ENCODE measurements around the gene IFFO2.

Gene IFFO2

DNA sequence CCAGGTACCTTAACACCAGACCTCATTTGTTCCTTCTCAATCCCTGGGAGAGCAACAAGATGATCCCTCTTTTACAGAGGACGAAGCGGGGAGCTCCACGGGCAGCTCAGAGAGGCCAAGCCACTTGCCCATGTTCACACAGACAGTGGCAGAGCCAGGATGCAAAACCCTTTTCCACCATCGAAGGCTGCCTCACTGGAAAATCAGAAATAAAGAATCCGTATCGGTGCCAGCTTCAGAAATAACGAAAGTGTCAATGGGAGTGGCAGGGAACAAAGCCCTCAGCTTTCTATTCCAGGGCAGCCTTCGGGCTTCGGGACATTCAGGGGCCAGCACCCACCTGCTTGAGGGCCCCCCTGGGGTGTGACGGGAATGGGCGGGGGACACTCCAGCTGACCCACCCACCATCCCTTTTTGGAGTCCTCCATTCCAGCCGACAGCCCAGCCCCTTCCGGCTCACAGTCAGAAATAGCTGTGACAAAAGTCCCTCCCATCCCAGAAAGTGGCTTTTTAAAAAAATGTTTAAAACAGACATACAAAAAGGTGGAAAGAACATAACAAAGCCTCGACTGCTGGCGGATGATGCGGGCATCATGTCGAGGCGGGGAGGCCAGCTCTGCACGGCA, 6.0 kb downstream of the IFFO2 start:
- no peak for DNase-seq (ENCODE audit: low read depth)

DNA sequence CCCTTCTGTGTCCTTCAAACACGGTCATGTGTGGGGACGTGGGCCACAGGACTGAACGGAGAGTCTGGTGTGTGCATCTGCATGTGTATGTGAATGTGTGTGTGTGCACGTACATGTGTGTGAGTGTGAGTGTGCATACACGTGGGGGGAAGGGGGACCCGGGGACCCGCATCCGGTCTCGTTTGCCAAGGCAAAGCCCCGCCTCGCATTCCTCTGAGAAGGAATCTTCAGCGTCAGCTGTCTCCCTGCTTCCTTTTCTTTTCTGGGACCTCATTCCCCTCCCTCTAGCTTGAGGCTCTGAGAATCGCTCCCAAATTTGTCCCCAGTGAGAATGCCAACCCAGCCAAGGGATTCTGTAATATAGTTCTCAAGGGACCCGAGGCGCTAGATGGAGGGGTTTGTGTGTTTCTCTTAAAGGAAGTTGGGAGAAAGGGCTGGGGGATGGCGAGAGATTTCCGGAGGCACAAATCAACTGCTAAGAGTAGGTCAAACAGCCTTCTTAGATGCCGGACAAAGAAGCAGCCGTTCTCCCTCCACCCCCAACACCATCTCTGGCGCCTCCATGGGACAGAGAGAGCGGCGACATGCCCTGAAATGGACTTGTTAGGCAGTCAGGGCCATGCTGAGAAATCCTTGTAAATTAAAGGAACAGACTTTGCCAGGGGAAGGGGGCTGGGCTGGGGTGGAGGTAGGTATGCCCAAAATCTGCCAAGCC, 6.6 kb downstream of the IFFO2 start:
- DNase-seq (ENCODE audit: low read depth), result no peak

DNA sequence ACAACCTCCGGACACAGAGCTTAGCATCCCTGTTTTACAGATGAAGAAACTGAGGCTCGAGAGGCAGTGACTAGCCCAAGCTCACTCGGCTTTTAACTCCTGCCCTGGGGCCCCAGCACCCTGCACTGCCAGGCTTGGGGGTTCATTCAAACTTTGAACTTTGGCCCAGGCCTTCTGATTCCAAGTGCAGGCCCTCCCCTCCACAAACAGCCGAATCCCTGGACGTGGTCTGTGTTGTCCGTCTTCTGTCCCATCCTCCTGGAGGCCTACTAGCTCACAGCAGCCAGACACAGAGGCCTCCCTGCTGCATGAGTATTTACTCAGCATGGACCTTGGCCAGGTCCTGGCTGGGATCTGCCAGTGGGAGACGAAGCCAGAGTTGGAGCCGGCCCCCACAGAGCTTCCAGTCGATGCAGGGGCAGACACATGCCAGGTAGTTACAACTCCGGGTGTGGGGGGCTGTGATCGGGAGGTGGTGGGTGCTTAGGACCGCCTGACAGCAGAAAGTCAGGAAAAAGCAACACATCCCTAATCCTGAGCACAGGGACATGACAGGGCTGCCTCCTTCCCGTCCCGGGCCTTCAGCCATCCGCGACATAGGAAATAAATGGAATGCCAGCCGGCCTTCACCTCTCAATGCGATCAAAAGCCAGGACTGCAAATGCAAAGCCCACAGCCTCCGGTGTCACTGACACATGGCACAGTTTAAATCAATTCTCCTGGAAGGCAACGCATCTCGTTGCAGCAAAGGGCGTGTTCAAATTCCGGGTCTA, 7.4 kb downstream of the IFFO2 start:
- DNase-seq (ENCODE audit: low read depth), result peak; percentile 57

DNA sequence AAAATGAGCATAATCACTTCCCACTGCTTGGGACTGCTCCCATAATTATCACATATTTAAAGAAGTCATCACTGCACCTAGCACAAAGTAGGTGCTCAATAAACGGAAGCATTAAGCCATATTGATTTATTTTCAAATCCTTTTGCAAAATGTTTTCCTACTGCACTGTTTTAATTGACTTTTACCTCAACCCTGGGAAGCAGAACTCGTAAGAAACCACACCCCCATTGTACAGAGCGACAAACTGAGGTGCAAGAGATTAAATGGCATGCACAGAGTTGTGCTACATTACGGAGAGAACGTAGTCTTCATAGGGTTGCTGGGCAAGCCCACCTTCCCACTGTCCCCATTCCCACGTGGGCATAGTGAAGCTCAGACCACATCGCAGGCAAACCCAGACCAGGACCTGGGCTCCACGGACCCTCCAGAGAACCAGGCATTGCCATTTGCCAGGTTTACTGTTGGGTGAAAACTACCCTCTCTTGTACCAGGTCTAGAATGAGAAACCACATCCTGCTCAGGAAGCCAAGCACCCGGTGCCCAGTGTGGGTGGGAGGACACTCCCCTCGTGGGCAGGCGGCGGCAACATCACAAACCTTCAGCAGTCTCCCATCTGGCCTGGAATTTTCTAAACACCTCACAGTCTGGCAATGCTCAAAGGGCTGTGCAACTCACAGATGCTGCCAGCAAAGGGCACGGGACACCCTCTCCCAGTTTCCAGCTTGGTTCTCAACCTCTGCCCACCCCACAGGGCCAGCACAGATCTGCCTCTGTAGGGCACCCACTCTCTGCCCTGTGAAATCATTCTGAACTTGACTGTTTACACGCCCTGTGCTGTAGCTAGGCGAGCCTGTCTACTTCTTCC, 8.2 kb downstream of the IFFO2 start:
- DNase-seq (ENCODE audit: low read depth), result no peak

DNA sequence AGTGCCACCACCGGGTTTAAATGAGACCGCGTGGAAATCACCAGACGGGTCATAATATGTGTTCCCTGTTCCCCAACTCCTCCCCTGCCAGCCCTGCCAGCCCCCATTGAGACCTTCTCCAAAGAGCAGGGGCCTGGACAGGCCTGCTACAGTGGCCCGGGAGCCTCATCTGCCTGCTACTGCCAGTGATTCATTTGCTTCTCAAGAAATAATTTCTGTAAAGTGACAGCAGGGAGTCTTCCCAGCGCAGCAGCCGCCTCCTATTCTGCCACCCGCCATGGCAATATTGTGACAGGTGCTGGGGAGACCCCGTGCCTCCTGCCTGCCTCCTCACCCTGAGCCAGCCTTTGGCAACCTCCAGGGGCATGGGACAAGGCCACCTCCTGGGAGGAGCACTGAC, 8.9 kb downstream of the IFFO2 start:
- no peak for DNase-seq (ENCODE audit: low read depth)

DNA sequence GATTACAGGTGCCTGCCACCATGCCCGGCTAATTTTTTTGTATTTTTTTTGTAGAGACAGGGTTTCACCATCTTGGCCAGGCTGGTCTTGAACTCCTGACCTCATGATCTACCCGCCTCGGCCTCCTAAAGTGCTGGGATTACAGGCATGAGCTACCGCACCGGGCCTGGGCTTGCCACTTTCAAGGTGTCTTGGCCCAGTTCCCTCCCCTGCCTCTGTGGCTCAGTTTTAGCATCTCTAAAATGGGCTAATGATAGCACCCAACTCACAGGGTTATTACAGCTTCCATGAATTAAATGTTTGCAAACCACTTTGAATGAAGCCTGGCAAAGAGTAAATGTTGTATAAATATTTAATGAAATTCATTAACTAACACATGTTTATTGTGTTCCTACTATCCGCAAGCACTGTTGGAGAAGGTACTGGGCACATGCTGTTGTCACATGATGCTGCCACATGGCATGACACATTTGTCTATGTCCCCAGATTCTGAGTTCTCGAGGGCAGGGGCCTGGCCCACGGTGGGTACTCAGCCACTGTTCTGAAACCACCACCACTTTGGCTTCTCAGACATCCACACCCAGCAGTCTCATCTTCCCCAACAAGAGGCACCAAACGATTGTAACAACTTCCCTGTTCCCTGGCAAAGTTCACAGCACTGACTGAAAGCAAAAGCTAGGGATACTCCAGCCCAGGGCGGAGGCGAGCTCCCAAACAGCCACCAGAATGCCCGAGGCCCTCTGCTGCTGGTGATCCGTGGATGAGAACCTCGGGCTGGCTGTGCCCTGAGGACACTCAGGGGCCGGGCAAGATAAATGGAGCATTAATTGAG, 9.7 kb downstream of the IFFO2 start:
- DNase-seq (ENCODE audit: low read depth), result no peak

DNA sequence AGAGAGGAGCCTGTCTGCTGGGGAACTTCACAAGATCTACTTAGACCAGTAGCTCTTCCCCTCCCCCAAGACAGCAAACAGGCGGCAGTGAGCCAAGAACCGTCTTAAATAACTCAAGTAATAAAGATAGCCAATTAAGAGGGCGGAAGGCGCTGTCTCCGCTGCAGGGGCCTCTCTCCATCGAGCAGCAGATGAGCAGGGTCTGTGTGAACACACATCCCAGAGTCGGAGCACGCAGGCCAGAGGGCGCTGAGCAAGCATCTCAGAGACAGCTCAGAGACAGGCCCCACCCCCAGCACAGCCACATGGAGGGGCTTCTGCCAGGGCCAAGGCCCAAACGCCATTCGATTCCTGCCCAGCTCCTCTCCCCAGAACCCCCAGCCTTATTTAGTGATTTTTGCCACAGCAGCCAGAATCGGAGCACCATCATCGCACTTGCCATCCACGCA, 11.1 kb downstream of the IFFO2 start:
- DNase-seq (ENCODE audit: low read depth), result no peak

DNA sequence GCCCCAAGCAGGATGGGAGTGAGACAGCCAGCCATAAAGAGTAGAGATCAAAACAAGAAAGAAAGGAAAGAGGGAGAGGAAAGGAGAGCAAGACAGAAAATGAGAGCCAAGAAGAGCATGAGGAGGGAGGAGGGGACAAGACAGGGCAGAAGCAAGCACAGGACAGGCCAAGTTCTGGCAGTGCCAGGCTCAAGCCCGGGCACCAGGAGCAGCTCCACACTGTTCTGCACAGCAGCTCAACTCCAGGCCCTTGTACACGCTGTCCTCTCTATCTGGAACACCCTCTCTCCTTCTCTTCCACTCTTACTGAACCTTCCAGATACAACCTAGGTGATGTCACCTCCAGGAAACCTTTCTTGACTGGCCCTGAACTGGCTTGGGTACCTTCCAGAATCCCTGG, 11.7 kb downstream of the IFFO2 start:
- no peak for DNase-seq (ENCODE audit: low read depth)

DNA sequence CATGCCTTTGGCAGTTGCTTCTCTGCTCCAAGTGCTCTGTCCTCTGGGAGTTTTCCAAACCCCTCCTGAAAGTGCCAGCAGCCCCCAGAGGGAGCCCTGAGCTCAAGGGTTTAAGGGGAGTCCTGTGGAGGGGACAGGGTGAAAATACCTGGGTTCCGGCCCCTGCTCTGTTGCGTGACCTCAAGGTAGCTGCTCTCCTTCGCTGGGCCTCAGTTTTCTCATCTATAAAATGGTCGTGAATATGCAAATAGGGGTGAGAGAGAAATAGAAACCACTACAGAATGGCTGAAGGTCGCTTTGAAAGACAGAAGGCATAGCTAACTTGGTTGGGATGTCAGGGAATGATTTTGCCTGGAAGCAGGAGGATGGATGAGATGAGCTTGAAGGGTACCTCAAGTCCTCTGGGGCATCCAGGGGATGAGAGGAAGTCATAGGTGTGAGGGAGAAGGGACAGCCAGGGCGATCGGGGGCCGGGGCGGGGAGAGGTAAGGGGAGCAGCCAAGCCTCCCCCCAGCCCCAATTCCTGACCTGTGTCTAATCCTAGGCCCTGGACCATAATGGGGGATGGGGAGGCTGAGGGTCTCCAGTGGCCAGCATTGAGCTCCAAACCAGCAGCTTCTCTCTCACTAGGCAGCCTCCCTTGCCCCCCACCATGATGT, 12.4 kb downstream of the IFFO2 start:
- DNase-seq (ENCODE audit: low read depth), result no peak

DNA sequence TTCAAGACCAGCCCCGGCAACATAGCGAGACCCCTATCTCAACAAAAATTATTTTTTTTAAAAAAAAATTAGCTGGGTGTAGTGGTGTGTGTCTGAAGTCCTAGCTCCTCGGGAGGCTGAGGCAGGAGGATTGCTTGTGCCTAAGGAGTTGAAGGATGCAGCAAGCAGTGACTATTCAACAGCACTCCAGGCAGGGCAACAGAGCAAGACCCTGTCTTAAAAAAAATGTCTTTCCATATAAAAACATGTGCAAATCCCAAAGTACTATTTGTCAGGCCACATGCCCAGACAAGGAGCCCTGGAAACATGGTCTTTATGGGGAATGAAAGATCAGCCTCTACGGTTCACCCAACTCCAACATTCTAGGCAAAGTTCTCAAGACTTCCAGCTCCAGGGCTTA, 13.3 kb downstream of the IFFO2 start:
- DNase-seq (ENCODE audit: low read depth), result no peak

DNA sequence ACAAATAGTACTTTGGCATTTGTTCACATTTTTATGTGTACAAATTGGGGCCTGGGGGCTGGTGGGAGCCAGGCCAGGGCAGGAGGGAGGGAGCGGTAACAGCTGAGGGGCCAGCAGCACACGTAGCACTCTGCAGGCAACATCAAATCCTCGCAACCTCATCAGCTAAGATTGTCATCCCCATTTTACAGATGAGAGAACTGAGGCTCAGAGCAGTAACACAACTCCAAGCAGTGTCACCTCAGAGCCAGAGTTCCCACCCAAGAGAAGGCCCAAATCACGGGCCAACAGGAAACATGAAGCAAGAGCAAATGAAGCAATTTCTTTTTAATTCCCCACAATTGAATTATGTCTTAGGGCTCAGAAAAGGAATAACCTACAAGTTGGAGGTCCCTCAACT, 14.1 kb downstream of the IFFO2 start:
- DNase-seq (ENCODE audit: low read depth), result no peak

DNA sequence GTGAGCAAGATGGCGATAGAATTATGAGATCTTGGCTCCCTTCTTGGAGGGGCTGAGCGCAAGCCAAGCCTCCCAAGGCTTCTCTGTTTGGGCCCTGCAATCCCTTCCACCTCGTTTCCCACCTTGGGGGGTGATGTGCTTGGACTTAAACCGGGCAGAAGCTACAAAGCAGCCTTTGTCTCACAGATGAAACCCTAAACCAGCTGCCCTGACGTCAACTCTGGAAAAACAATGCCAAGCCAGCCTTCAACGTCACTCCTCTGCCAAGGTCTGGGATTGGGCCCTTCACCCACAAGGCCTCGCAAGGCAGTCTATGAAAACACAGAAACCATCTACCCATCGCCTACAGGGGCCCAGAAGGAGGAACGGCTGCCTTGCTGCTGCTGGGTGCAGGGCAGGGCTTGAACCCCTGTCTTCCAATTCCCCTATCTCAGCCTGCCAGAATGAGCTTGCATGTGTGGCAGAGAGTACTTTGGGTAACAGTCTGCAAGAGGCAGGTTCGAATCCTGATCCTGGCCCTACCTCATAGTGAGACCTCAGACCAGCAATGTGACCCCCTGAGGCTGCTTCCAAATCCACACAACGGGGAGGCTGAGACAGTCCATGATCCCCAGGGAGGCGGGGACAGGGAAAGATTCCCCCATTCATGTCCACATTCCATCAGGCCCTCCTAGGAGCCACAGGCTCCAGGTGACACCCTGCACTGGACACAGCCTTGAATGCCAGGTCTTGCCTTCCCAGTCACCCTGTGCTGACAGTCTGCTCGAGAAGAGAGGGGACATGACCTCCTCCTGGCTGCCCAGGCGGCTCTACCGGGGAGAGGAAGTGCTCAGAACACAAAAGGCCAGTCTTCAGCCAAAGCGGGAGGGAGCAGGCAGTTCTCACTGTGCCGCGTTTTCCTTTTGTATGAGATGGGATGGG, 15.0 kb downstream of the IFFO2 start:
- no peak for DNase-seq (ENCODE audit: low read depth)

DNA sequence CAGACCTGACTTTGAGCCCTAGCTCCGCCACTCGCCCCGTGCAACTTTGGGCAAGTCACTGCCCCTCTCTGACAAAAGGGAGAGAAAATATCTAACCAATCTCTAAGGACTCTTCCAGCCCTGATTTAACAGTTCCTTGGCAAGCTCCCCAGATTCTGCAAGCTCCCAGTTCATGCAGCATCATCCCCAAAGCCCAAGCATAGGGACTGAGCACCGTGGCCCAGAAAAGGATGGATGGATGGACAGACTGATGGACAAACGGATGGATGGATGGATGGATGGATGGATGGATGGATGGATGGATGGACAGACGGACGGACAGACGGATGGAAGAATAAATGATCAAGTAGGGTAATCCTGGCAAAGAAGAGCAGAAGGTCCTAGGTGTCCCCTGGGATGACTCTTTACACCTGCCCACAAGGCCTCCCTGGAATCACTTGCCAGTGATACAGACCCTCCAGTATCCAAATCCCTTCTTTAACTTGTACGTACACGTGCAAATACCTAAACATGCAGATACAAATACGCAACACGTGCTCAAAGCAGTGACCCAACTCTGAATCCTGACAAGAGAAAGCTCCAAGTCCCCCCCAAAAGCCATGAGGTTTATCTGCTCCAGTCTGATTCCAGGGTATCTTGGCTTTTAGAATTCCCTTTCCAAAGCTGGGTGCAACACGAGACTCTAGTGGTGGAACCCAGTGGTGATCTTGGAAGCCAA, 16.0 kb downstream of the IFFO2 start:
- no peak for DNase-seq (ENCODE audit: low read depth)

DNA sequence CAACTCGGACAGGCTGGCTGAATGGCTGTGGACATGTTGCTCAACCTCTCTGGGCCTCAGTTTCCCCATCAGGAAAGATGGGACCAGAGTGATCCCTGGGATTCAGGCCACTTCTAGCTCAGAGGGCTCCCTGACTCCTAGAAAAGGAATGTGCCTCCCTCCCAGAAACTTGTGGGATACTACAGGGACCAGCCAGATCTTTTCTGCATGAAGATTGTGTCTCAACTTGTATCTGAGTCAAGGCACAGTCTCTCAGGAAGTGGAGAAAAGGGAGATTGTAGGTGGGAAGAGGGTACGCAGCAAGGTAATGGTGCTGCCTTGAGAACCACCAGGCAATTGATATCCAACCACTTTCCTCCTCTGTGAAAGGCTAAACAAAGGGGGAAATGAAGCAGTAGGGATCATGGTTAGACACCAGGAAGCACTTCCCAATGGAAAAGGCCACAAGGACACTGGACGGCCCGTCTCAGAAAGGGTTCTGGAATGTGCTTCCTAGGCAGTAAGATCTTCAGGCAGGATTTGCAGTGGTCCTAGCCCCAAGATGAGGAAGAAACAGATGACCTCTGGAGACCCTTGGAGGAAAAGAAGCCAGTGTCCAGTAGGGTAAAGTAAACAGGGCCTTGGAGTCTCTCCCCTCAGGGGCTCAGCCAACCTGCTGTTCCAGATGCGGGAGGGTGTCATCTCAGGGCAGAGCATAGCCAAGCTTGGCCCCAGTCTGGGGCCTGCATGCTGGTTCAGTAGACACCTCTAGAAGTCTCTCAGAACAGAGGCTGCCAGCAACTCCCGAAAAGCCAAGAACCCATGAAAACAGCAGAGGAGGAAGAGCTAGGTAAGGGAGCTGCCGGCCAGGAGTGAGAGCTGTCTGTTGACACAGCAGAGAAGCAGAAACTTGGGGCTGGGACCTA, 16.8 kb downstream of the IFFO2 start:
- no peak for DNase-seq (ENCODE audit: low read depth)

DNA sequence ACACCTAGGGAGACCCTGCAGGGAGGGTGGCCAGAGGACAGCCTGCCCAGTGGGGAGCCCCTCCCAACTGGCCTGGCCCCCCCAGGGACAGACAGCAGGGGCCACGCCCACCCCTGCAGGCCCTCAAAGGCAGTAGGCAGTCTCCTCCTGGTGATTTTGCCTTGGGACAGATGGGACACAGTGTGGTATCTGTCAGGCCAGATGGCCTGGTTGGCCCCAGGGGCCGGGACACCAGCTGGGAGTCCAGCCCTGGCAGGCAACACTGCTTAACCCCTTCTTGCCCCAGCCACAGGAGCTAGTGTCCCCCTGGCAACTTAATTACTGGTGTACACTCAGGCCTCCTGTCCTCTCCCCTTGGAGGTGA, 17.8 kb downstream of the IFFO2 start:
- DNase-seq (ENCODE audit: low read depth), result no peak

DNA sequence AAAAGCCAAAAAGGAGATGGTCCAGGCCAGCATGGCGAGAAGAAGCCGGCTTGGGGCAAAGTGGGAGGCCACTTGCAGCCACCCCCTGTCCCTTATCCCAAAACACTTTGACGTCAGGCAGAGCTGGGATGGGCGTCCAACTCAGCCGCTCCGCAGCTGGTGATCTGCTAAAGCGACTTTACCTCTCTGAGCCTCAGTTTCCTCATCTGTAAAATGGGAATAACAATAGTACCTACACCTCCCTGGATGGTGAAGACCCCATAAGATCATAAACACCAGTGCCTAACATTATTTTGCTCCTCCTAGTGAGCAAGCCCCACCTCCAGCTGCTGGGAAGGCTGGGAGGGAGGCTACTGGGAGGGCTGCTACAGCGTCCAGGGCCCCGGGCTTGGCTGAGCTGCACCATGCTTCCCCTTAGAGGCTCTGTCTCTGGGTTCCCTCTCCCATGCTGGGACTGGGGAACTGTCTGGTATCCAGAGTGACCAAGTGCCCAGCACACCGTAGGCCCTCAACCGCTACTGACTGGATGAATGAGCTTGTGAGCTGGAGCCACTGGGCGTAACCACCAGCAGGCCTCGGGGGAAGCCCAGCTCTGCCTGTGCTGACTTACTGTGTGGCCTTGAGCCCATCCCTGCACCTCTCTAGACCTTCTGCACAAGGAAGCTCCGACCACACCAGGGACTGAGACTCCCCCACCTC, 18.3 kb downstream of the IFFO2 start:
- no peak for DNase-seq (ENCODE audit: low read depth)

DNA sequence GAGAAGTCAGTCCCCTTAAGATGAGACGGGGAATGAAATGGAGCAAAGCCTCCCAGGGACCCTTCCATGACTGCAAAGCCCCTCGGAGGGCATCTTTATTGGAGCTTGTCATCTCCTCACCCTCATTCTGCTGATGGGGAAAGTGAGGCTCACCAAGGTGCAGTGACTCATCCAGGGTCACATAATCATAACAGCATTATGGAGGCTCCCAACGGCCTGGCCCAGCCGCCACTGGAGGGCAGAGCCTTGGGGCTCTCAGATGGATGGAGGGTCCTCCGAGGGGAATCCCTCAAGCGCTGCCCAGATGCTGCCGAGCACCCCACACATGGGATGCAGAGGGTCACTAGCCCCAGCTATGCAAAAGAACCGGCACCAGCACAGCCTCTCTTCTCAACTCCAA, 18.9 kb downstream of the IFFO2 start:
- DNase-seq (ENCODE audit: low read depth), result no peak

Measured in GM04504 (cell line).